K562 (cell line): Measurements from ENCODE around the gene TPCN1. TPM values are rescaled to one million over a fixed set of nuclear protein-coding genes. Genes with fewer than 3 reads are reported as not detected.
A peak's percentile ranks its signal among the peaks of the same experiment; 100 is the strongest.

Experiments used
- ATAC-seq: fragments of 200-7000 bp; cut with Tn5 transposase; 3 replicates; pipeline ENCODE4 v1.9.1; 2020; ENCODE audit warnings: moderate library complexity
- BruUV-seq: library from RNA; stranded (reverse); fragments of 400-500 nt; replicated peaks from 2 replicates; lab custom pipeline; 2021; lab: Mats Ljungman, UMichigan
- CTCF ChIA-PET: fragments of 300-600 bp; formaldehyde crosslinking; extraction: SDS; loops from one replicate; lab custom pipeline; 2021; ENCODE audit warnings: low intra/inter-chr PET ratio; lab: Yijun Ruan, JAX
- POLR2A ChIA-PET: fragments of 300-600, 350-650 bp; sonication (Branson Sonifier 250); formaldehyde crosslinking; extraction: SDS; loops from one replicate; lab custom pipeline; 2021; ENCODE audit warnings: antibody characterized with exemption, inconsistent platforms; lab: Yijun Ruan, JAX
- DNase-seq, 4 experiments: peaks; one replicate each; pipeline versions ENCODE4 v3.0.0 to v3.0.0-alpha.2; 2011 to 2018; ENCODE audit warnings: low spot score in 3 of 4, mixed read lengths in 3 of 4; ENCODE audit errors: extremely low read depth in 1 of 4
- FAIRE-seq: peaks from 2 replicates; lab custom pipeline; 2011; peaks lifted over from hg19 to GRCh38; lab: Jason Lieb, UNC
- H2AFZ ChIP-seq: 2 replicates; pipeline ENCODE4 v1.6.0; 2011; ENCODE audit warnings: low read depth, low read length, control low read depth, inconsistent platforms
- H3K27ac ChIP-seq: fragments of 200-600 bp; 3 replicates; pipeline ENCODE4 v1.8.0; 2011; ENCODE audit warnings: low read depth, mild to moderate bottlenecking, control low read depth, inconsistent platforms, low read length, moderate library complexity, mixed read lengths; ENCODE audit errors: extremely low read depth
- H3K27me3 ChIP-seq, 2 experiments: fragments of 300-600 bp in 1 of 2; 2 replicates in 1 of 2; 3 replicates in 1 of 2; pipeline versions ENCODE4 v1.6.0 to v1.8.0; 2011; ENCODE audit warnings: inconsistent platforms in 2 of 2, low read length in 2 of 2, mild to moderate bottlenecking in 1 of 2, mixed read lengths in 1 of 2, moderate library complexity in 1 of 2; ENCODE audit not compliant: control insufficient read depth in 2 of 2, insufficient read depth in 2 of 2
- H3K36me3 ChIP-seq: fragments of 300-600 bp; 3 replicates; pipeline ENCODE4 v1.8.0; 2011; ENCODE audit warnings: mild to moderate bottlenecking, low read length, inconsistent platforms; ENCODE audit not compliant: control insufficient read depth, insufficient read depth
- H3K4me1 ChIP-seq, 2 experiments: fragments of 200-600 bp in 1 of 2; replicated peaks in 1 of 2; 2 replicates in 1 of 2; 3 replicates in 1 of 2; pipeline versions ENCODE4 v1.5.1 to v1.8.0; 2011; ENCODE audit warnings: inconsistent platforms in 2 of 2, low read length in 2 of 2, mild to moderate bottlenecking in 1 of 2, mixed read lengths in 1 of 2, moderate library complexity in 1 of 2; ENCODE audit not compliant: control insufficient read depth in 2 of 2, insufficient read depth in 2 of 2
- H3K4me2 ChIP-seq: 2 replicates; pipeline ENCODE4 v1.6.1; 2011; ENCODE audit warnings: low read length, control low read depth, inconsistent platforms, mixed read lengths; ENCODE audit not compliant: insufficient read depth
- H3K4me3 ChIP-seq: fragments of 200-600 bp; sonication (generic), shearing (Covaris generic); 2 replicates; pipeline ENCODE4 v1.5.1; 2016; ENCODE audit warnings: control low read depth, inconsistent platforms
- H3K79me2 ChIP-seq: fragments of 200-600 bp; 3 replicates; pipeline ENCODE4 v1.8.0; 2011; ENCODE audit warnings: low read length, inconsistent platforms; ENCODE audit not compliant: control insufficient read depth, insufficient read depth
- H3K9ac ChIP-seq, 2 experiments: 2 replicates each; pipeline versions ENCODE4 v1.6.0 to v1.6.1; 2011; ENCODE audit warnings: low read depth in 2 of 2, low read length in 2 of 2, control low read depth in 1 of 2, inconsistent platforms in 1 of 2, mild to moderate bottlenecking in 1 of 2, mixed read lengths in 1 of 2; ENCODE audit not compliant: insufficient read depth in 1 of 2
- H3K9me1 ChIP-seq: one replicate; pipeline ENCODE4 v1.6.0; 2011; ENCODE audit warnings: inconsistent platforms, mild to moderate bottlenecking, low read length, moderate library complexity; ENCODE audit not compliant: control insufficient read depth, insufficient read depth
- H3K9me3 ChIP-seq: replicated peaks from 2 replicates; pipeline ENCODE4 v1.5.1; 2011; ENCODE audit warnings: low read depth, low read length, inconsistent platforms; ENCODE audit not compliant: control insufficient read depth, insufficient read depth
- H4K20me1 ChIP-seq: replicated peaks from 2 replicates; pipeline ENCODE4 v1.6.1; 2011; ENCODE audit warnings: low read length, inconsistent platforms, mixed read lengths; ENCODE audit not compliant: control insufficient read depth, insufficient read depth
- BRF1 ChIP-seq: IDR thresholded peaks from 3 replicates; pipeline ENCODE4 v1.6.1; 2011; ENCODE audit warnings: borderline replicate concordance, mild to moderate bottlenecking; ENCODE audit not compliant: insufficient read length; ENCODE audit errors: extremely low read depth
- KLF6 ChIP-seq: fragments of 250-450 bp; sonication (Bioruptor Pico); IDR thresholded peaks from 2 replicates; pipeline ENCODE4 v1.4.0; 2020; ENCODE audit warnings: mild to moderate bottlenecking, moderate library complexity, borderline replicate concordance
- SIN3B ChIP-seq: fragments of 450-650 bp; IDR thresholded peaks from 2 replicates; pipeline ENCODE4 v1.6.1; 2017; ENCODE audit warnings: low read depth, mild to moderate bottlenecking, moderate library complexity
- ZNF12 ChIP-seq: sonication (generic); formaldehyde crosslinking; IDR thresholded peaks from 2 replicates; pipeline ENCODE4 v1.4.0; 2020; ENCODE audit warnings: mild to moderate bottlenecking, missing genetic modification reagents
- ZNF316 ChIP-seq: fragments of 450-650 bp; IDR thresholded peaks from 2 replicates; pipeline ENCODE4 v1.6.1; 2016
- ZSCAN32 ChIP-seq: fragments of 450-650 bp; formaldehyde crosslinking; IDR thresholded peaks from 2 replicates; pipeline ENCODE4 v1.4.0; 2020; ENCODE audit warnings: mild to moderate bottlenecking, moderate library complexity
- WGBS: fragments of 100-300 bp; shearing (Covaris generic); methylation state at CpG from one replicate; pipeline ENCODE4 v1.1.6; 2016; ENCODE audit warnings: low coverage, mixed read lengths; ENCODE audit not compliant: insufficient coverage; ENCODE audit errors: missing lambda C conversion rate; 5-methylcytosine and 5-hydroxymethylcytosine counted together
- in situ Hi-C: fragments of 300-500 bp; cut with MboI; formaldehyde crosslinking; loops from 4 replicates; pipeline ENCODE4 v1.15.0; 2018; ENCODE audit warnings: inconsistent platforms, mixed read lengths
- intact Hi-C: fragments of 100-400 bp; cut with micrococcal nuclease; formaldehyde crosslinking; loops from 2 replicates; pipeline ENCODE4 v1.14.2; 2022
- polyA plus RNA-seq, 8 experiments: library from polyadenylated mRNA; depleted of rRNA in 4 of 8; stranded (reverse) in 5 of 8; unstranded in 3 of 8; fragments of >200 nt; fragmentation: Nextera tagmentation in 2 of 8; fragmentation: Illumina TruSeq in 1 of 8; extraction: Ambion mirVana in 2 of 8; extraction: Trizol in 1 of 8; gene quantifications; 2 replicates each; pipeline versions ENCODE4 v1.2.1 to v1.2.3, GENCODE V29; 2011 to 2014; ENCODE audit warnings: inconsistent platforms in 1 of 8, missing spikeins in 1 of 8
- total RNA-seq, 7 experiments: library from RNA; depleted of rRNA in 6 of 7; stranded (reverse); fragments of >200 nt in 6 of 7; fragmentation: Illumina TruSeq in 2 of 7; extraction: Trizol in 2 of 7; gene quantifications; 2 replicates each; pipeline versions ENCODE4 v1.2.1 to v1.2.3, GENCODE V29; 2011 to 2021; ENCODE audit warnings: low replicate concordance in 1 of 7
- TF ChIP-seq, protein P1 (sequence below): sonication (generic); formaldehyde crosslinking; IDR thresholded peaks from 2 replicates; pipeline ENCODE4 v1.9.0; 2022; ENCODE audit warnings: mild to moderate bottlenecking, missing genetic modification reagents

The TPCN1 gene
- total and polyA plus RNA-seq, 9 of the 15 experiments (the other 6 are each of a cell fraction or from before 2014, with no cell fraction given): 0.80 to 23.8 (median 7.4) TPM

DNA sequence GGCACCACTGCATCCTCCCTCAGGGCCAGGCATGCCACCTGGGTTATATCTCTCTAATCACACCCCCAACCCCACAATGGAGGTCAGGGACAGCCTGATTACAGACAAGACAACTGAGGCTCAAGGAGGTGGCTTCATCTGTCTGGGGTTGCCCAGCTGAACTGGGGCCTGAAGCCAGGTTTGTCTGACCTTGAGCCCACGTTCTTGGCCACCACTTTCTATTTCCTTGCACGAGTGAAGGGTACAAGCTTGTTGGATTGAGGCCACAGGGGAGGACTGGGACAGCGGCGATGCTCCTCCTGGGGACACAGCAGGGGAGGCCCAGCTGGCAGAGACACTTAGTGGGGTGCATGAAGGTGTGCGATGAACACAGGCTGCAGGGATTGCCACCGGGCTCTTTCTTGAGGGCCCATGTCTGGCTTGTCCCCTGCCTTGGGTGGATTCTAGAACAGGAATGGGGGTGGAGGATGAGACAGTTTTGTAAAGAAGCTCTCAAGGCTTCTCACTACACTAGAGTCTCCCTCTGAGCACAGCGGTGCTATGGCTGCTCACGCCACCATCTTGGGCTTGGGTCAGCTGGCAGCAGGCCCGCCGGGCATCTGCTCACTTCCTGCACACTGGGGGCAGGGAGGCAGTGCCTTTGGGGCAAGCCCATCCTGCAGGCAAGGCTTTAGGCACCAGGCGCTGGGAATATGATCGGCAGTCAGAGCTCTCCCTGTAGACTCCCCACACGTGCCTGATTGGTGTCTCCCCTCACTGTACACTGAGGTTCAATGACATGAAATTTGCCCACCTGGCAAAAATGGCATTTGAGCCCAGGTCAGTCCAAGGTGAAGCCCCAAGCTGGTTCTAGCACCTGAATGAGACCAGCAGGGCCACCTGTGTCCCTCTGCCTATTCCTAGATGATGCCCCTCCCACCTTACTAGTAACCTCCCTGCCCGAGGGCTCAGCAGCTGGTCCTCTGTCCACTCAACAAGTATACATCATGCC is 19.8 kb upstream of the TPCN1 start:
- TF ChIP-seq BRF1: no peak
- TF ChIP-seq, protein P1, sequence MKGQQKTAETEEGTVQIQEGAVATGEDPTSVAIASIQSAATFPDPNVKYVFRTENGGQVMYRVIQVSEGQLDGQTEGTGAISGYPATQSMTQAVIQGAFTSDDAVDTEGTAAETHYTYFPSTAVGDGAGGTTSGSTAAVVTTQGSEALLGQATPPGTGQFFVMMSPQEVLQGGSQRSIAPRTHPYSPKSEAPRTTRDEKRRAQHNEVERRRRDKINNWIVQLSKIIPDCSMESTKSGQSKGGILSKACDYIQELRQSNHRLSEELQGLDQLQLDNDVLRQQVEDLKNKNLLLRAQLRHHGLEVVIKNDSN: 0 out of 2 replicates have a peak, but pooled peaks have one; percentile 22
- no peak for TF ChIP-seq ZNF12
- TF ChIP-seq KLF6 (CRISPR knock-in tag): no peak
- TF ChIP-seq ZNF316: peak; percentile 45; the same call in 1 of the 2 replicates
- no peak for TF ChIP-seq SIN3B
- no peak for TF ChIP-seq ZSCAN32
- Histone ChIP-seq H3K9me3 (no peaks in the 10 kb centered on the region), H4K20me1 (peaks cover 4% of the 10 kb centered on the region; the same call in 1 of the 2 replicates), H3K79me2 (no peaks in the 10 kb centered on the region), H3K27me3 (no peaks in the 10 kb centered on the region), H3K4me3 (no peak overlapping the region), H3K27ac (no peak overlapping the region), H2AFZ (no peak overlapping the region), H3K4me2 (no peak overlapping the region), H3K36me3 (no peaks in the 10 kb centered on the region), H3K9me1 (no peaks in the 10 kb centered on the region), H3K4me1 (peaks cover 12% of the 10 kb centered on the region in 2 experiments; a peak in 4 of 5 replicates), H3K9ac (peak overlapping the region in 1 of 2 experiments; percentile 61; a peak in 2 of 4 replicates)
- ChIA-PET CTCF (no interaction called here), POLR2A (interaction anchor here (0.6 kb wide), 1 partner anchor 10 kb away, joined by 3 read pairs; no protein-coding TSS in a partner anchor)
- no TSS peak for BruUV-seq
- intact Hi-C loops: no loop called here
- FAIRE-seq (no peak), ATAC-seq (no peak), DNase-seq (no peak)
- in situ Hi-C loops: no loop called here
- 63% methylated on average over 14 of the region's 14 CpGs for WGBS
